A549 (cell line): ENCODE results near the gene SLC28A3.

ENCODE experiments used
- CBX2 ChIP-seq: fragments of 200-600 bp; sonication (generic); IDR thresholded peaks from 2 replicates; pipeline ENCODE4 v1.6.1; 2016; ENCODE audit warnings: low read depth, mild to moderate bottlenecking, borderline replicate concordance
- CEBPB ChIP-seq, 2 experiments: fragments of >200 bp in 1 of 2; sonication (Bioruptor Twin) in 1 of 2; formaldehyde crosslinking in 1 of 2; IDR thresholded peaks; 2 replicates each; pipeline ENCODE4 v1.6.1; 2012 to 2016
- CTCF ChIP-seq: fragments of >200 bp; sonication (Bioruptor Twin); formaldehyde crosslinking; IDR thresholded peaks from 3 replicates; pipeline ENCODE4 v1.5.1; 2016
- HDAC2 ChIP-seq: fragments of 200-600 bp; sonication (generic); IDR thresholded peaks from 2 replicates; pipeline ENCODE4 v1.6.1; 2016
- HOXA7 ChIP-seq: fragments of 250-450 bp; sonication (Bioruptor Pico); IDR thresholded peaks from 2 replicates; pipeline ENCODE4 v1.5.0; 2020; ENCODE audit warnings: mild to moderate bottlenecking, moderate library complexity
- JUNB ChIP-seq: fragments of >200 bp; sonication (Bioruptor Twin); formaldehyde crosslinking; IDR thresholded peaks from 2 replicates; pipeline ENCODE4 v1.6.1; 2016
- MAX ChIP-seq: IDR thresholded peaks from 2 replicates; pipeline ENCODE4 v1.6.1; 2012
- NR3C1 ChIP-seq: fragments of >200 bp; sonication (Bioruptor Twin); formaldehyde crosslinking; IDR thresholded peaks from 3 replicates; pipeline ENCODE4 v1.6.1; 2017
- RCOR1 ChIP-seq: fragments of 150-350 bp; IDR thresholded peaks from 2 replicates; pipeline ENCODE4 v1.6.1; 2014; ENCODE audit warnings: antibody characterized with exemption, low read length, low read depth
- ZC3H11A ChIP-seq: fragments of 450-650 bp; IDR thresholded peaks from 2 replicates; pipeline ENCODE4 v1.6.1; 2014; ENCODE audit warnings: antibody characterized with exemption, mild to moderate bottlenecking
- TF ChIP-seq, protein P1 (sequence below): fragments of >200 bp; sonication (Bioruptor Twin); formaldehyde crosslinking; IDR thresholded peaks from 3 replicates; pipeline ENCODE4 v1.6.1; 2016
- TF ChIP-seq, protein P2 (sequence below): fragments of 200-600 bp; sonication (generic); IDR thresholded peaks from 2 replicates; pipeline ENCODE4 v1.6.1; 2016; ENCODE audit warnings: antibody characterized with exemption, mild to moderate bottlenecking, moderate library complexity

DNA sequence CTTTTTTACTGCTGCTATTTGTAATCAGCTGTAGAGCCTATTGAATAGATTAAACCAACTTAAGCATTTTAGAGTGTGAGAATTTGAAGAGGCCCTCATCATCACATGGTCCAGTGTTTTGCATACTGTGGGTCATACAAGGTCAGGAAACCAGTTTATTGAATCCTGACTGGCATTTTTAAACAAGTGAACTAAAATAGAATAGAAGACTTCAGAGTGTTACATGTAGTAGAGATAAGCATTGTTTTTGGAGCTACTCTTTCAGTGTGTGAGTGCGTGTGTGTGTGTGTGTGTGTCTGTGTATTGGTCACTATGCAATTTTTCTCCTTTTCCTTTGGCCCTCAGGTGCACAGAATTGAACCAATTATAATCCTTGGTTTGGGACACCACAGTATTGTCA lies 114.4 kb downstream of the SLC28A3 start:
- TF ChIP-seq CTCF (no peak), HOXA7 (no peak), JUNB (no peak), CBX2 (no peak), RCOR1 (no peak), CEBPB (IDR thresholded peaks at IDR 0.05) (no peak), NR3C1 (no peak), HDAC2 (no peak), MAX (no peak), ZC3H11A (no peak)
- TF ChIP-seq, protein P1, sequence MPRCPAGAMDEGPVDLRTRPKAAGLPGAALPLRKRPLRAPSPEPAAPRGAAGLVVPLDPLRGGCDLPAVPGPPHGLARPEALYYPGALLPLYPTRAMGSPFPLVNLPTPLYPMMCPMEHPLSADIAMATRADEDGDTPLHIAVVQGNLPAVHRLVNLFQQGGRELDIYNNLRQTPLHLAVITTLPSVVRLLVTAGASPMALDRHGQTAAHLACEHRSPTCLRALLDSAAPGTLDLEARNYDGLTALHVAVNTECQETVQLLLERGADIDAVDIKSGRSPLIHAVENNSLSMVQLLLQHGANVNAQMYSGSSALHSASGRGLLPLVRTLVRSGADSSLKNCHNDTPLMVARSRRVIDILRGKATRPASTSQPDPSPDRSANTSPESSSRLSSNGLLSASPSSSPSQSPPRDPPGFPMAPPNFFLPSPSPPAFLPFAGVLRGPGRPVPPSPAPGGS = no peak
- TF ChIP-seq, protein P2, sequence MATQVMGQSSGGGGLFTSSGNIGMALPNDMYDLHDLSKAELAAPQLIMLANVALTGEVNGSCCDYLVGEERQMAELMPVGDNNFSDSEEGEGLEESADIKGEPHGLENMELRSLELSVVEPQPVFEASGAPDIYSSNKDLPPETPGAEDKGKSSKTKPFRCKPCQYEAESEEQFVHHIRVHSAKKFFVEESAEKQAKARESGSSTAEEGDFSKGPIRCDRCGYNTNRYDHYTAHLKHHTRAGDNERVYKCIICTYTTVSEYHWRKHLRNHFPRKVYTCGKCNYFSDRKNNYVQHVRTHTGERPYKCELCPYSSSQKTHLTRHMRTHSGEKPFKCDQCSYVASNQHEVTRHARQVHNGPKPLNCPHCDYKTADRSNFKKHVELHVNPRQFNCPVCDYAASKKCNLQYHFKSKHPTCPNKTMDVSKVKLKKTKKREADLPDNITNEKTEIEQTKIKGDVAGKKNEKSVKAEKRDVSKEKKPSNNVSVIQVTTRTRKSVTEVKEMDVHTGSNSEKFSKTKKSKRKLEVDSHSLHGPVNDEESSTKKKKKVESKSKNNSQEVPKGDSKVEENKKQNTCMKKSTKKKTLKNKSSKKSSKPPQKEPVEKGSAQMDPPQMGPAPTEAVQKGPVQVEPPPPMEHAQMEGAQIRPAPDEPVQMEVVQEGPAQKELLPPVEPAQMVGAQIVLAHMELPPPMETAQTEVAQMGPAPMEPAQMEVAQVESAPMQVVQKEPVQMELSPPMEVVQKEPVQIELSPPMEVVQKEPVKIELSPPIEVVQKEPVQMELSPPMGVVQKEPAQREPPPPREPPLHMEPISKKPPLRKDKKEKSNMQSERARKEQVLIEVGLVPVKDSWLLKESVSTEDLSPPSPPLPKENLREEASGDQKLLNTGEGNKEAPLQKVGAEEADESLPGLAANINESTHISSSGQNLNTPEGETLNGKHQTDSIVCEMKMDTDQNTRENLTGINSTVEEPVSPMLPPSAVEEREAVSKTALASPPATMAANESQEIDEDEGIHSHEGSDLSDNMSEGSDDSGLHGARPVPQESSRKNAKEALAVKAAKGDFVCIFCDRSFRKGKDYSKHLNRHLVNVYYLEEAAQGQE = no peak
